HG03159 (cell line): Measurements from ENCODE around the gene ZNF398.
"Not testable (repeated sequence)": the region's sequence is repeated elsewhere in the genome, so short reads cannot be mapped to it uniquely, and the experiment has no call there.

ENCODE experiments used
- ATAC-seq: cut with Tn5 transposase; IDR thresholded peaks from one replicate; pipeline ENCODE4 v1.9.1; 2021; ENCODE audit warnings: mild to moderate bottlenecking, moderate library complexity; ENCODE audit not compliant: unreplicated experiment

ZNF398 gene, protein sequence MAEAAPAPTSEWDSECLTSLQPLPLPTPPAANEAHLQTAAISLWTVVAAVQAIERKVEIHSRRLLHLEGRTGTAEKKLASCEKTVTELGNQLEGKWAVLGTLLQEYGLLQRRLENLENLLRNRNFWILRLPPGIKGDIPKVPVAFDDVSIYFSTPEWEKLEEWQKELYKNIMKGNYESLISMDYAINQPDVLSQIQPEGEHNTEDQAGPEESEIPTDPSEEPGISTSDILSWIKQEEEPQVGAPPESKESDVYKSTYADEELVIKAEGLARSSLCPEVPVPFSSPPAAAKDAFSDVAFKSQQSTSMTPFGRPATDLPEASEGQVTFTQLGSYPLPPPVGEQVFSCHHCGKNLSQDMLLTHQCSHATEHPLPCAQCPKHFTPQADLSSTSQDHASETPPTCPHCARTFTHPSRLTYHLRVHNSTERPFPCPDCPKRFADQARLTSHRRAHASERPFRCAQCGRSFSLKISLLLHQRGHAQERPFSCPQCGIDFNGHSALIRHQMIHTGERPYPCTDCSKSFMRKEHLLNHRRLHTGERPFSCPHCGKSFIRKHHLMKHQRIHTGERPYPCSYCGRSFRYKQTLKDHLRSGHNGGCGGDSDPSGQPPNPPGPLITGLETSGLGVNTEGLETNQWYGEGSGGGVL

DNA sequence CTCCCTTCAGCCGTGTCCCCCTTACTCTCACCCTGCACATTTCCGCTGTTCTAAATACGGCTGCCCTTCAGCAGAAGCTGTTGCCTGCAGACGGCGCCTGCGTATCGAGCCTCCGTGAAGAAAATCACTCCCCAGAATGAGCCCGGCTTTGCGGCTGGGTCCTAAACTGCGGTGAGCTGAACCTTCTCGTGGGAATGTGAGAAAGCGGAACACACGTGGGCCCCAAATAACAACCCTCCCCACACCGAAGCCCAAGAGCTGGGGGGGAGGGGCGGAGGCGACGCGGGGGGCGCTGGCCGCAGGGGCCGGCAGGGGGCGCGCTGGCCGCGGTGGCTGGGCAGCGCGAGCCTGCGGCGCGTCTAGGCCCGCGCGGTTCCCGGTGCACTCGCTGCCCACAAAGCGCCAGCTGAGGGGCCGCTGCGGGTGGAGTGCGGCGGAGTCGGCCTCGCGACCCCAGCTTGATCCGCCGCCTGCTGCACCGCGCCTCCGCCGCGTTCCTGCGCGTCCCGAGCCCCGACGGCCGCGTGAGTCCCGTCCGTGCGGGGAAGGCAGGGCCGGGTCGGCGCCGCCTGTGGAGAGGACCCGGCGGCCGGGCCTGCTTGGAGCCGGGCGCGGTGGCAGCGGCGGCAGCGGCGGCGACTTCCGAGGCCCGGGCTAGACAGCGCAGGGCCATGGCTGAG lies at the start of gene ZNF398:
TSS of gene ZNF398 (plus strand) at position 382 of the 680 bp plus-strand sequence. CDS start at position 672, 290 bp downstream.
- peak; percentile 69 for ATAC-seq

DNA sequence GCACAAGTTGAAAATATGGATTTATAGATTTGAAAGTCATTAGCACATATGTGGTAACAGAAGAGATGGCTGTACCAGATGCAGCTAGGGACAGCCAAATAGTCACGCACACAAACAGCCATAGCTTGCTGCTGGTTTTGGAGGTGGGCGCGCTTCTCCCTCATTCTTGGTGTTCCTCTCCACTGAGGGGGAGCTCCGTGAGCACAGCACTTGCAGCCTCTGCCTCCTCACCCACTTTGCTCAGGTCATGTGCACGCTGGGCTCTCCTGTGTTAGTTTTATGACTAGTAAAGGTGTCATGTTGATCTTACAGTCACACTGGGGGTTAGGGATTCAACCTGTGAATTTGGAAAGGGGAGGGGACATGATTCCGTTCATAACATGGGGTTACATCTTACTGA lies 48.2 kb upstream of the ZNF398 start:
- no peak for ATAC-seq

DNA sequence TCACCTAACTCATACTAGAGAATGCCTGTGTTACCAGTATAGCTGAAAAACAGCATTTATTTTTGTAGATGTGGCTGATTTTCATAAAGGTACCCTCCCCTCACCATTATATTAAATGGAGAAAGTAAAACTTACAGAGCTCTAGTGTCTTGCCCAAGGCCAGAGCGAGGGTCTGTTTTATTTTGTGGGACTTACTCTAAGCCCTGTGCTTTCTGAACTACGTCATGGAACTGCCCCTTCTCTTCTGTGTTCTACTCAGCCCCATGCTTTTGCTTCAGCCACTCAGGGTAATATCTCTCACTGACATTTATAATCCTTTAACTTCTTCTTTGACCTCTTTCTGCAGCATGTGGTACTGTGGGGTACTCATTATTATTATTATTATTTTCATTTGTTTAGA lies 46.4 kb upstream of the ZNF398 start:
- no peak for ATAC-seq

DNA sequence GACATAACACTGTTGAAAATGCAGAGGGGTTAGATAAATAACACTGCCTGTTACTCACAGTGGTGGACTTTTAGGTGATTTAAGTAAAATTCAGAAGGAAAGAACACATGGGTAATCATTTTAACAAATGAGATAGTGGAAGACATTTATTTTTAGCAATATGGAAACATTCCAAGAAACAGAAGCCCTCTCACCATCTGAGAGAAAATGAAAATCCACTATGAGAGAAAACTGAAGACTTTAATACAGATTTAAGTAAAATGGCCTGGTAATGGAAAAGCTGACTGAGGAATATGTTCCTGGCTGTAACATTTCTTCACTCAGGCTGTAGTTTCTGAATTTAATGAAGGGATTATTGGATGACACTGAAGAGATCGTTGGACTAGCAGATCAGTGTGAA lies 44.6 kb upstream of the ZNF398 start:
- ATAC-seq, result no peak

DNA sequence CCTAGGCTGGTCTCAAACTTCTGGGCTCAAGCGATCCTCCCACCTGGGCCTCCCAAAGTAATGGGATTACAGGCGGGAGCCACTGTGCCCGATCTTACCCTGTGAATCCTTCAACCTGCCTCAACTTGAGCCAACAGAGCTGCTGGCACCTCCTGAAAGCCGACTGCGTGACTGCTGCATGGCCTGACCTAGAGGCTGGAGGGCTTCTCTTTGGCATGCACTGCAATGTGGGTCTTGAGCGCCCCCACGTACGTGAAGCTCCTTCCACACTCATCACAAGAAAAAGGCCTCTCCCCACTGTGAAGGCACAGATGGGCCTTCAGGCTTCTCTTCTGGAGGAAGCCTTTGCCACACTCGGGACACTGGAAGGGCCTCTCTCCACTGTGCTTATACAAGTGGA lies 43.8 kb upstream of the ZNF398 start:
- no peak for ATAC-seq

DNA sequence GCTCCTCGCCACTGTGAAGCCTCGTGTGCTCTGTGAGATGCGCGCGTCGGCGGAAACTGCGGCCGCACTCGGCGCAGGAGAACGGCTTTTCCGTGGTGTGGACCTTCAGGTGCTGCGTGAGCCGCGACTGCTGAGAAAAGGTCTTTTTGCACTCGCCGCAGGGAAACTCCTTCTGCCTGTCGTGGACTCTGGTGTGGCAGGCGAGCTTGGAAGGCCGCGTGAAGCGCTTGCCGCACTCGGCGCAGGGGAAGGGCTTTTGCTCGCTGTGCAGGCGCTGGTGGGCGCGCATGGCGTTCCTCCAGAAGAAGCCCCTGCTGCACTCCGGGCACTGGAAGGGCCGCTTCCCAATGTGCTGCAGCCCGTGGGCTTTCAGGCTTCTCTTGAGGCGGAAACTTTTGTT lies 43.0 kb upstream of the ZNF398 start:
- ATAC-seq, result no peak

DNA sequence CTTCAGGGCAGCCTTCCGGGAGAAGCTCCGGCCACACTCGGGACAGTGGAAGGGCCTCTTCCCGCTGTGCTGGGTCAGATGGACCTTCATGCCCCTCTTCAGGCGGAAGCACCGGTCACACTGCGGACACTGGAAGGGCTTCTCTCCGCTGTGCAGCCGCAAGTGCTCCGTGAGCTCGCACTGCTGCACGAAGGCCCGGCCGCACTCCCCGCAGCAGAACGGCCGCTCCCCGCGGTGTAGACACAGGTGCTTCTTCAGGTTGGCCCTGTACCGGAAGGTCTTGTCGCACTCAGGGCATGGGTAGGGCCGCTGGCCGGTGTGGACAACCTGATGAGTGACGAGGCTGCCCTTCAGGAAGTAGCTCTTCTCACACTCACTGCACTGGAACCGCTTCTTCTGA lies 42.5 kb upstream of the ZNF398 start:
- ATAC-seq, result no peak

DNA sequence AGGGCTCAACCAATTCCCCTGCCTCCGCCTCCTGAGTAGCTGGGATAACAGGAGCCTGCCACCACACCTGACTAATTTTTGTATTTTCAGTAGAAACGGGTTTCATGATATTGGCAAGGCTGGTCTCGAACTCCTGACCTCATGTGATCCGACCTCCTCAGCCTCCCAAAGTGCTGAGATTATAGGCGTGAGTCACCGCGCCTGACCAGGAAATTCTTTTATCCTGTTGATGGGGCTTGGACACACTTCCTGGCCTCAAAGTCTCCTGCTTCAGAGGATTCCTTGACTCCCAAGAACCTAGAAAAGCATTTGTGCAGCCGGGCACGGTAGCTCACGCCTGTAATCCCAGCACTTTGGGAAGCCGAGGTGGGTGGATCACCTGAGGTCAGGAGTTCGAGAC lies 37.3 kb upstream of the ZNF398 start:
- no peak for ATAC-seq

DNA sequence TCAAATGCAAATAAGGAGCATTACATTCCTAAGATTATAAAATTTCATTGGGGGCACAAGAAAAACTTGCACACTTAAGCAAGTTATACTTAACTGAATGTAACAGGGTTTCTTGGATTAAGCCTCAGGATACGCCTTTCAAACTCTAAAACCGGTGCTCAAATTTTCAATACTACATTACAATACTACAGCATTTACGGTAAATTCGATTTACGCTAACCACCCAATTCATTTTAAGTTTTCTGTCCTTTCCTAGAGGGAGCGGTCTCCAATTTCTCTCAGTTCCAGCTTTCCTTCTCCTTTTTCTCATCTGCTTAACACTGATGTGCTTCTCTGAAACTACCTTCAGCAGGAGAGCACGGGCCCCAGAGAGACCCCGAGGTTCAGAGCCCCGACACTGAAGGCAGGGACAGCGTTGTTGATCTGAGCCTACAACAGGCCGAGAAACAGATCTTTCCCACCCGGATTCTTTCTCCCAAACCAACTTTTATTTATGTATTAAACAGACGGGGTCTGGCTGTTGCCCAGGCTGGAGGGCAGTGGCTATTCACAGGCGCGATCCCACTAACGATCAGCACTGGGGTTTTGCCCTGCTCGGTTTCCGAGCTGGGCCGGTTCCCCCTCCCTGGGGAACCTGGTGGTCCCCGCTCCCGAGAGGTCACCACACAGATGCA lies 21.9 kb upstream of the ZNF398 start:
- ATAC-seq, result no peak

DNA sequence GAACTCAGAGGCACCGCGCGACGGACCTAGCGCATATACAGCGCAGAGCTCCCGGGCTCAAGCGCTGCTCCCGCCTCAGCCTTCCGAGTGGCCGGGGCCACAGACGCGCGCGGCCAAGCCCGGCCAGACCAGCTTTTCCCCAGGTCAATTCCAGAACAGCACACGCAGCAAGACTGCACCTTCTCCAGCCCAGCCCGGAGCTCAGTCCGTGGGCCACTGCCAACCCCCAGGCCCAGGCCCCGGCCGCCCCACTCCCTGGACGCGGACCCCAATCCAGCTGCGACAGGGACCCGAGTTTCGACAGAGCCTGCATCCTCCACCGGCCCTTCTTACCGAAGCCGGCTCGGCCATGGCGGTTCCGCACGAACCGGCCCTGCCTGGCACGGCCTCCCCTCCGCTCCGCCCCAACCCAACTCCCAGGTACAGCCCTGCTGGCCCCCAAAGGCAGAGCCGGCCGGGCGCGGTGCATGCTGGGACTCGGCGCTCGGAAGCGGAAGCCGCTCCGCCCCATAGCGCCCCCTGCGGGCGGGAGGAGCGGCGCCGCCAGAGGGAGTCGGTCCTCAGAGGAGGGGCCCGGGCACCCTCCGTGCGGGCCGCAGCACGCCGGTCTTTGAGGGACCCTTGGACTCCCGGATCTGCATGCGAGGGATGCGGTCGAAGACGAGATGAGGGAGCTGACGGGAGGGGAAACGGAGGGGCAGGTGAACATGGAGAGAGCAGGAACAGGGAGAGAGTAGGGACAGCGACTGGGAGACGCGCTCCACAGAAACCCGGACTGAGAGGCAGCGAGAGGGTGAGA lies 21.2 kb upstream of the ZNF398 start, which contains the start of gene ZNF425:
TSS of gene ZNF425 (minus strand) at position 462 of the 799 bp plus-strand sequence. CDS start at position 351, 111 bp downstream.
- peak; percentile 77 for ATAC-seq

DNA sequence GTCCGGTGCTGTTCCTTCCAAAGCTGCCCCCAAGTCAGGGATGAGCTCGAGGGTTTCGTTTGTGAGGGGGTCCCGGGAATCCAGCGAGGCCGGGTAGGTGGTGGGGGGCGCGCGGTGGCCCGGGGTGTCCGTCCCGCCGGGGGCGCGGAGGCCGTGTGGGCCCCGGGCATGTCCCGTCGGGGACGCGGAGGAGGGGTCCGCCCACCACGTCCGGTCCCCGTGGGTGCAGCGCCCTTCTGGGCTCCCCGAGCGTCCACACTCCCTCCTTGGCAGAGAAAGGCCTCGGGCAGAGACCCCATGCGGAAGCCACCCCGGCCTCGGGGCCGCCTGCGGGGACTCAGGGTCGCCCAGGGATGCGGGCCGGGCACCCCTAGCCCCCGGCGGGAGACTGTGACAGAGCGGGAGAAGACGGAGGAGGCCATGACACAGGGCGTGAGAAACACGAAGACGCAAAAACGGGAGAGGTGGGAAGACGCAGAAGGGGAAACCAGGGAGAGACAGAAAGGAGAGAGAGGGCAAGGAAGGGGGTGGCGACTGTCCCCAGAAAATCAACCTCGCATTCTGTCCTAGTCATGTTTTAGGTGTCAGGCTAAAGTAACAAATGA lies 20.5 kb upstream of the ZNF398 start:
- ATAC-seq, result peak; percentile 49

DNA sequence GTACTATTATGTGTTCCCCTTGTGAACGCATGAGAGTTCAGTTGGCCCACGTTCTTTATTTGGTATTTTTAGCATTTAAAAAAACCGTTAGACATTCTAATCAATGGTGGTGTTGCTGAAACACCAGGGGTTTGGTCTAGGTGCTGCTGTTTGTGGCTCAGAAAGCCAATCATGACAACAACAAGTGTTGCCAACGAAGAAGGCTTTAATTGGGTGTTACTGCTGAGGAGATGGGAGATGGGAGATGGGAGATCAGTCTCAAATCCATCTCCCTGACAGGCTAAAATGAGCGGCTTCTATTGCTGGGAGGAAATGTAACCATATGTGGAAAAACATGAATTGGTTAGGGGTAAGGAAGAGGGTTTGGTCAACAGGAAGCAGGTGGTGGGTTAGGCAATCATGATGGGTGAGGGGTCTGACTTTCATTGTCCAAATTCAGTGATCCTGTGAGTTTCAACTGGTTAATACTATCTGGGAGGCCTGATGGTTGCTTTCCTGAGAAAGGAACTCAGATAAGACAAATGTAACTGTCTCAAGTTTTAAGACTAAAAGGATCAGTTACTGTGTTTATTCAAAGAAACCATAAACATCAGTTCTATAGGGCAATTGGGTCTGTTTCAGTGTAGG lies 16.6 kb upstream of the ZNF398 start:
- no peak for ATAC-seq

DNA sequence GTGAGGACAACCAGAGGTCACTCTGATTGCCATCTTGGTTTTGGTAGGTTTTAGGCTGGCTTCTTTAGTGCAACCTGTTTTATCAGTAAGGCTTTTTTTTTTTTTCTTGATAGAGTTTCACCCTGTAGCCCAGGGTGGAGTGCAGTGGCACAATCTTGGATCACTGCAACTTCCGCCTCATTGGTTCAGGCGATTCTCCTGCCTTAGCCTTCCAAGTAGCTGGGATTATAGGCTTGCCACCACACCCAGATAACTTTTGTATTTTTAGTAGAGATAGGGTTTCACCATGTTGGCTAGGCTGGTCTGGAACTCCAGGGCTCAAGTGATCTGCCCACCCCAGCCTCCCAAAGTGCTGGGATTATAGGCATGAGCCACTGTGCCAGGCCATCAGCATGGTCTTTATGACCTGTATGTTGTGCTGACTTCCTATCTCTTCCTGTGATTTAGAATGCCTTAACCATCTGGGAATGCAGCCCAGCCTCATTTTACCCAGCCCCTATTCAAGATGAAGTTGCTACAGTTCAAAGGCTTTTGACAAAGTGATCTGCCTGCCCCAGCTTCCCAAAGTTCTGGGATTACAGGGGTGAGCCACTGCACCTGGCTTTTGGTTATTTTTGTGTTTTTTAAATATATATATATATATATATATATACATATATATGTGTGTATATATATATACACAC lies 14.1 kb upstream of the ZNF398 start:
- no peak for ATAC-seq

DNA sequence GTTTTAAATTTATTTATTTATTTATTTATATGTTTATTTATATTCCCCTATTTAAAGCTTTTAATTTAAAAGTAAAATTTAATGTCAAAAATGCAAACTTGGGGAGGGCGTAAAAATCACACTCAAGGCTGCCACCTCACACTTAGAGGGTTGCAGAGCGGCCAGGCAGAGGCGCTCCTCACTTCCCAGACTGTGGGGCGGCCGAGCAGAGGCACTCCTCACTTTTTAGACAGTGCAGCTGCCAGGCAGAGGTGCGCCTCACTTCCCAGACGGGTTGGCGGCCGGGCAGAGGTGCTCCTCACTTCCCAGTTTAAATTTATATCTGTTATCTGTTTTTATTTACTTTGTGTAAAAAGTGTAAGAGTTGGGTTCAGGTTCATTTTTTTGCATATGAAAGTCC lies 11.1 kb upstream of the ZNF398 start:
- ATAC-seq, result no peak

DNA sequence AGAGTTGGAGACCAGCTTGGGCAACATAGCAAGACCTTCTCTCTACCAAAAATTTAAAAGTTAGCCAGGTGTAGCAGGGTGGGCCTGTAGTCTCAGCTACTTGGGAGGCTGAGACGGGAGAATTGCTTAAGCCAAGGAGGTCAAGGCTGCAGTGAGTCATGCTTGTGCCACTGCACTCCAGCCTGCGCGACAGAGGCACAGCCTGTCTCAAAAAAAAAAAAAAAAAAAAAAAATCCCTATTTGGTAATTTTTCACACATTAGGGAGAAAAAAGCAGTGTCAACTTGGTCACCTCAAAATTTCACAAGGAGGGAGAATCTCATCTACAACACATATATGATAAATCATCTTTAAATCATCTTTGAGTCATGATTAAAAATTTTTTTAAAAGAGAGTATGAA lies 6.4 kb upstream of the ZNF398 start:
- ATAC-seq, result no peak

DNA sequence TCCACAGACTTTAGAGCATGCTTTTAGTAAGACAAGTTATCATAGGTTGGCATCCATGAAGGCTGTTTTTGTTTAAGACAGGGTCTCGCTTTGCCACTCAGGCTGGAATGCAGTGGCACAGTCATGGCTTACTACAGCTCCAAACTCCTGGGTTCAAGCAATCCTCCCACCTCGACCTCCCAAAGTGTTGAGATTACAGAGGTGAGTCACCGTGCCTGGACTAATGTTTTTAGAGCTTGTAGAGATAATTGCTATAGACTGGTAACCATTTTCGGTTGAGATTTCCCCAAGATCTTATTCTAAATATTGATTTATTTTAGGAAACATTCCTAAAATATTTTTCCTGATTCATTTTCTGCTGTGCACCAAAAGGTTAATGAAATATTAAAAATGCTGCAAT lies 5.4 kb upstream of the ZNF398 start:
- ATAC-seq, result no peak

DNA sequence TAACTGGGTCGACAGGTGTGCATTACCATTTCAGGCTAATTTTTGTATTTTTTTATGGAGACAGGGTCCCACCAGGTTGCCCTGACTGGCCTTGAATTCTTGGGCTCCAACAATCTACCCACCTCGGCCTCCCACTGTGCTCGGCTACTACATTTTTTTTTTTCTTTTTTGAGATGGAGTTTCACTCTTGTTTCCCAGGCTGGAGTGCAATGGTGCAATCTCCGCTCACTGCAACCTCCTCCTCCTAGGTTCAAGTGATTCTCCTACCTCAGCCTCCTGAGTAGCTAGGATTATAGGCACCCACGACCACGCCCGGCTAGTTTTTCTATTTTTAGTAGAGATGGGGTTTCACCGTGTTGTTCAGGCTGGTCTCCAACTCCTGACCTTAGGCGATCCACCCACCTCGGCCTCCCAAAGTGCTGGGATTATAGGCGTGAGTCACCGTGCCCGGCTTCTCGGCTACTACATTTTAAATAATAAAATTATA lies 2.8 kb upstream of the ZNF398 start:
- not testable (repeated sequence) for ATAC-seq

DNA sequence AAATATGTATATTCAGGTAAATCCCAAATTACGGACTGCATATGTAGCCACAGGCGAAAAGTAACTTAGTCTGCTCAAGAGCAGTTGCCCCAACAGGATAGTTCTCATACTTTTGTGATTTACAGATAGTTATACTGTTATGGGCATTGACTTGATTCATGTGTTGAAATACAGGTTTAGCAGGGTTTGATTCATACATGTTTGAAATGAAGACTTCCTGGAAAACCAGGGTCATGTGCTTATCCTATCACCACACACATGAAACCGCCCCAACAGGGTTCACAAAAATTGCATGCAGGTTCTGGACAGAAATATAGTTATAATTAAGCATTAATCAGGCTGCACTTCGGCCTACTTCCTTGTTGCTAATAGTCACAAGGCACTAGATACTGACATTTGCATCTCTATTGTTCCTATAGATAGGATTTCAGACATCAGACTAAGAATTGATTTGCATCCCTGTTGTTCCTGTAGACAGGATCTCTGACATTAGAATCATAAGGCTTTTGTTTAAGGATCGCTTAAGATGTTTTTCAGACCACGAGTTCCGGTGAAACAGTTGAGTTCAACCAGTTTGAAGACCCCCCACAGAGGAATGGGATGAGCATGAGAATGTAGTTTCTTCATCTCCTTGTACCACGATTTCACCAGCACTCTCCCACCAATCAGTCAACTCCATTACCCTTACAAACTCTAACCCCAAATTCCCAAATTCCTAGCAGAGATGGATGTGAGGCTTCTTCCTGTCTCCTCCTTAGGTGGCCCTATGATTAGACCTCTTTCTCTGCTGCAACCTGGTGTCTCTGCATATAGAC lies 2.0 kb upstream of the ZNF398 start:
- ATAC-seq, result no peak
